Neuron (in vitro differentiated cells): ENCODE data around the gene WFS1.
A peak's percentile ranks its signal among the peaks of the same experiment; 100 is the strongest.

Experiments used
- H2AFZ ChIP-seq: one replicate; pipeline ENCODE4 v1.6.1; 2013; ENCODE audit warnings: low read depth, mild to moderate bottlenecking, inconsistent platforms, low read length, moderate library complexity
- H3K27me3 ChIP-seq: one replicate; pipeline ENCODE4 v1.6.1; 2013; ENCODE audit warnings: low read length; ENCODE audit not compliant: insufficient read depth
- H3K36me3 ChIP-seq: one replicate; pipeline ENCODE4 v1.6.1; 2013; ENCODE audit warnings: low read length; ENCODE audit not compliant: insufficient read depth
- H3K4me1 ChIP-seq: one replicate; pipeline ENCODE4 v1.6.1; 2013; ENCODE audit warnings: low read length; ENCODE audit not compliant: insufficient read depth
- H3K4me3 ChIP-seq: 2 replicates; pipeline ENCODE4 v1.5.1; 2013; ENCODE audit warnings: mild to moderate bottlenecking, low read length, moderate library complexity
- H3K9me3 ChIP-seq: one replicate; pipeline ENCODE4 v1.6.1; 2013; ENCODE audit warnings: low read length

WFS1 gene

GRCh38 chr4:6269616-6270511 lies at the start of gene WFS1:
TSS of gene WFS1 (plus strand) at chr4:6269850. CDS start at chr4:6277456, 7,606 bp downstream.
- Histone ChIP-seq H3K27me3 (peaks cover 8% of the 10 kb centered on the region), H2AFZ (peak within 1 kb of the TSS; percentile 85), H3K9me3 (no peaks in the 10 kb centered on the region), H3K4me1 (peaks cover 26% of the 10 kb centered on the region), H3K4me3 (peak within 1 kb of the TSS; percentile 96), H3K36me3 (no peaks in the 10 kb centered on the region)

- Histone ChIP-seq H3K9me3 (peaks cover 5% of the 10 kb centered on the region), H3K36me3 (no peaks in the 10 kb centered on the region), H3K4me1 (peaks cover 3% of the 10 kb centered on the region), H2AFZ (peak overlapping the region; percentile 51), H3K4me3 (peak overlapping the region; percentile 27), H3K27me3 (peaks cover 43% of the 10 kb centered on the region)
Observed at GRCh38 chr4:6221301-6221850, 48.3 kb upstream of the WFS1 start.

DNA sequence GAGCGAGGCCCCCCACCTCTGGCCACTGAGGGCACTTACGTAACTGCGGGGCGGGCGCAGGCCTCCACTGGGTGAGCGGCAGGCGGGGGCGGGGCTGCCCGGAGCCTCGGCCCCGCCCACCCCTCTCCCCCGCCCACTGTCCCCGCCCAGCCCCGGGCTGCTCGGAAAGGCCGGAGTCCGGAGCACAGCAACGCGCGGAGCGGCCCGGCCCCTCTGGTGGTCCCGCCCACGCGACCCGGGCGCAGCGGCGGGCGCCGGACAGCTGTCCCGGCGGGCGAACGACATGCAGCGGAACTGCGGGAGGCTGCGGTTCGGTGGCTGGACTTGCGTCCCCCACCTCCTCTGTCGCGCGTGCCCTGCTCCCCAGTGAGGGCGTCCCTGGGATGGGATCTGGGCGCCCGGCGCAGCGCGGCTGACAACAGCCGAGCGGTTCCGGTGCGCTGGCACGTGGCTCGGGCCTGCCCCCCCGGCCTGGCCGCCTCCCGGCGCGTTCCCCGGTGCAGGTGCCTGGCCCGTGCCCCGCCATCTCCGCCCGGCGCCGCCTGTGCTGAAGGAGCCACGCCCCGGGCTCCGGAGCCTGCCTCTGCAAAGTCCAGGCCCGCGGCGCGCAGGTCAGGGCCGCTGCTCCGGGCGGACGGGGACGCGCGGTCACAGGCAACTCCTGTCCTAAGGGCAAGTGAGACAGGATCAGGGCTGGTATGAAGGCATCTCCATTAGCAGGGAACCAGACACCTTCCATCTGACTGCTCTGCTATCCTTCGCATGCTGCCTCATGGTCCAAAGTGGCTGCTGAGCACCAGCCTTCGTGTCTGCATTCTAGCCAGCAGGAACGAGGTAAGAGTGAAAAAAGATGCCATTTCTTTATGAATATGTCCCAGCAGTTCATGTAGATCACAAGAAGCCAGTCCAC lies 47.5 kb upstream of the WFS1 start:
- Histone ChIP-seq H3K9me3 (peaks cover 5% of the 10 kb centered on the region), H3K36me3 (no peaks in the 10 kb centered on the region), H3K4me3 (peak overlapping the region; percentile 27), H2AFZ (peak overlapping the region; percentile 51), H3K27me3 (peaks cover 44% of the 10 kb centered on the region), H3K4me1 (peaks cover 3% of the 10 kb centered on the region)

GRCh38 chr4:6222761-6223292 lies 46.8 kb upstream of the WFS1 start:
- Histone ChIP-seq H3K9me3 (peaks cover 5% of the 10 kb centered on the region), H3K36me3 (no peaks in the 10 kb centered on the region), H3K4me3 (no peak overlapping the region), H3K27me3 (peaks cover 48% of the 10 kb centered on the region), H2AFZ (no peak overlapping the region), H3K4me1 (peaks cover 3% of the 10 kb centered on the region)

DNA sequence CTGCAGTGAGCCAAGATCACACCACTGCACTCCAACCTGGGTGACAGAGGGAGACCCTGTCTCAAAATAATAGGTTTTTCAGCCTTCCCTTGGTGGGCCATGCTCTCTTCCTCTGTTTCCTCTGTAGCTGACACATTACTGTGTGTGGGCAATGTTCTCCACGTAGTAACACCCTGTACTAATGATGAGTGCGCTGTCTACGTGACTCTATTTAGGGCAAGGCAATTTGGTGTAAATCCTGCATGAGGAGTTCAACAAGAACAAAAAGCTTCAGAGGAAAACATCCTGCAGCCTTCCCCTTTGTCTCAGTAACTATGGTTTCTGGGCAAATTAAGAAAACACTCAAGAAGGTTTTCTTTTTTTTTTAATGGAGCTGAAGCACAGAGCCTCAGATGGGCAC lies 44.9 kb upstream of the WFS1 start:
- no peak overlapping the region for H3K4me3 ChIP-seq
- peaks cover 5% of the 10 kb centered on the region for H3K9me3 ChIP-seq
- no peaks in the 10 kb centered on the region for H3K36me3 ChIP-seq
- peaks cover 3% of the 10 kb centered on the region for H3K4me1 ChIP-seq
- peaks cover 43% of the 10 kb centered on the region for H3K27me3 ChIP-seq
- no peak overlapping the region for H2AFZ ChIP-seq

GRCh38 chr4:6225469-6225868 lies 44.2 kb upstream of the WFS1 start:
- Histone ChIP-seq H3K27me3 (peaks cover 42% of the 10 kb centered on the region), H3K4me1 (peaks cover 3% of the 10 kb centered on the region), H3K36me3 (no peaks in the 10 kb centered on the region), H3K9me3 (peaks cover 5% of the 10 kb centered on the region), H3K4me3 (no peak overlapping the region), H2AFZ (no peak overlapping the region)

DNA sequence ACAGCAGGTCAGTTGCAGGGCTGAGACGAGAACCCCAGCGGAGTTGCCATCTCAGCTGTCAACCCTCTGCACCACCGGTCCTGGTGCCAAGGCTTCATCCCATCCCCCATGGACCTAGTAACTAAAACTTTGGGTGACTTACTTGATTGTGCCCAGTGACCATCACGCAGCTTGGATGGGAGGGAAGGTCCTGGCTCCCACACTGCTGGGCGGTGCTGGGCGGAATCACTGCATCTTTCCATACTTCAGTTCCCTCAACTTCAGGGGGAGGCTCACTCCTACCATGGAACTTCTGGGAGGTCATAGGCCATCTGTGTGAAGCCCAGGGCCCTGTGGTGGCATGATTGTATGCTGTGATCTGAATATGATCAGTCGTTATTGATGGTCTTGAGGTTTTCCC lies 43.1 kb upstream of the WFS1 start:
- H3K4me1 ChIP-seq, result peaks cover under 1% of the 10 kb centered on the region
- no peak overlapping the region for H2AFZ ChIP-seq
- peaks cover 5% of the 10 kb centered on the region for H3K9me3 ChIP-seq
- no peak overlapping the region for H3K4me3 ChIP-seq
- no peaks in the 10 kb centered on the region for H3K36me3 ChIP-seq
- peaks cover 31% of the 10 kb centered on the region for H3K27me3 ChIP-seq

- Histone ChIP-seq H3K4me3 (no peak overlapping the region), H2AFZ (no peak overlapping the region), H3K27me3 (peaks cover 25% of the 10 kb centered on the region), H3K36me3 (no peaks in the 10 kb centered on the region), H3K9me3 (peaks cover 2% of the 10 kb centered on the region), H3K4me1 (no peaks in the 10 kb centered on the region)
Observed at GRCh38 chr4:6227412-6228157, 42.1 kb upstream of the WFS1 start.

- Histone ChIP-seq H3K27me3 (peaks cover 23% of the 10 kb centered on the region), H3K9me3 (no peaks in the 10 kb centered on the region), H3K4me3 (no peak overlapping the region), H3K36me3 (no peaks in the 10 kb centered on the region), H2AFZ (no peak overlapping the region), H3K4me1 (no peaks in the 10 kb centered on the region)
Observed at GRCh38 chr4:6228158-6229067, 41.2 kb upstream of the WFS1 start.

- Histone ChIP-seq H3K27me3 (peaks cover 18% of the 10 kb centered on the region), H3K36me3 (no peaks in the 10 kb centered on the region), H2AFZ (no peak overlapping the region), H3K9me3 (no peaks in the 10 kb centered on the region), H3K4me3 (no peak overlapping the region), H3K4me1 (no peaks in the 10 kb centered on the region)
Observed at GRCh38 chr4:6229095-6229494, 40.6 kb upstream of the WFS1 start.

GRCh38 chr4:6229671-6230501 lies 39.8 kb upstream of the WFS1 start:
- no peaks in the 10 kb centered on the region for H3K36me3 ChIP-seq
- peaks cover 25% of the 10 kb centered on the region for H3K27me3 ChIP-seq
- no peaks in the 10 kb centered on the region for H3K9me3 ChIP-seq
- no peaks in the 10 kb centered on the region for H3K4me1 ChIP-seq
- no peak overlapping the region for H3K4me3 ChIP-seq
- H2AFZ ChIP-seq, result no peak overlapping the region
